Placental pericyte (primary cell): Measurements from ENCODE around the gene EPS8L3. TPM values are rescaled to one million over a fixed set of nuclear protein-coding genes. Genes with fewer than 3 reads are reported as not detected.

Experiments used
- total RNA-seq: library from RNA; depleted of rRNA; stranded (reverse); fragments of >200 nt; gene quantifications from 2 replicates; pipeline ENCODE4 v1.2.3, GENCODE V29; 2012

The EPS8L3 gene, protein sequence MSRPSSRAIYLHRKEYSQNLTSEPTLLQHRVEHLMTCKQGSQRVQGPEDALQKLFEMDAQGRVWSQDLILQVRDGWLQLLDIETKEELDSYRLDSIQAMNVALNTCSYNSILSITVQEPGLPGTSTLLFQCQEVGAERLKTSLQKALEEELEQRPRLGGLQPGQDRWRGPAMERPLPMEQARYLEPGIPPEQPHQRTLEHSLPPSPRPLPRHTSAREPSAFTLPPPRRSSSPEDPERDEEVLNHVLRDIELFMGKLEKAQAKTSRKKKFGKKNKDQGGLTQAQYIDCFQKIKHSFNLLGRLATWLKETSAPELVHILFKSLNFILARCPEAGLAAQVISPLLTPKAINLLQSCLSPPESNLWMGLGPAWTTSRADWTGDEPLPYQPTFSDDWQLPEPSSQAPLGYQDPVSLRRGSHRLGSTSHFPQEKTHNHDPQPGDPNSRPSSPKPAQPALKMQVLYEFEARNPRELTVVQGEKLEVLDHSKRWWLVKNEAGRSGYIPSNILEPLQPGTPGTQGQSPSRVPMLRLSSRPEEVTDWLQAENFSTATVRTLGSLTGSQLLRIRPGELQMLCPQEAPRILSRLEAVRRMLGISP
- total RNA-seq: not detected in 2 replicates

DNA sequence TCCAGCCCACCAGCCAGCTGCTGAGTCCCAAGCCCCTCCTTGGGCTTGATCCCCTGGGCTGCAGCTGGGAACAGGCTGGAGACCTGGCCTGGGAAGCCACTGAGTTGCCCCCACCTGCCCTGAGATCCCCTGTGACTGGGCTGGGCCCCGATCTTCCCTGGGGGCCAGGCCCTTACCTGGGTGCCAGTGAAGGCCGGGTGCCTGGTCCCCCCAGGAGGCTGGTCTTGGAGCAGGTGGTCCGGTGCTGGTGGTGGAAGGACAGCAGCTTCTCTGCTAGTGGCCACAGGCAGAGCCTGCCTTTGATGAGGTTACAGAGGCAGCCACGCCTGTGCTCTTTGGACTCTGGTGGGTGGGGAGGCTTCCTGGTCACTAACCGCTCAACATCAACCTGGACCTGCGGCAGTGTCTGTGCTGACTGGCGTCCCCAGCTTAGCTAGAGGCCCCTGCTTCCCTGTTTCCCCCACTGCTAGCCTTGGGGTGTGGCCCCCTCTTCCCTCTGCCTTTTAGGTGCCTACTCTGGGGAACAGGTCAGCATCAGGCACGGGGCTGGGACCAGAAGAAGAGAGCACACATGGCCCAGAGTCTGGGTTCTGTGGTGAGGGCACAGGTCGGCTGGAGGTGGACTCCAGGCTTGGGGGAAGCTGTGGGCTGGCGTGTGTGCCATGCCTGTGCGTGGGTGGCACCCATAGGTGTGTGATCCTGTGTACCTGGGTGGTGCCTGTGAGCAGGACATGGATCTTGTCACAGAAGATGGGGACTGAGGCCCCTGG lies at the start of gene EPS8L3:
TSS of gene EPS8L3 (minus strand) at position 278 of the 770 bp plus-strand sequence. CDS start 2,174 bp downstream, outside the sequence.

DNA sequence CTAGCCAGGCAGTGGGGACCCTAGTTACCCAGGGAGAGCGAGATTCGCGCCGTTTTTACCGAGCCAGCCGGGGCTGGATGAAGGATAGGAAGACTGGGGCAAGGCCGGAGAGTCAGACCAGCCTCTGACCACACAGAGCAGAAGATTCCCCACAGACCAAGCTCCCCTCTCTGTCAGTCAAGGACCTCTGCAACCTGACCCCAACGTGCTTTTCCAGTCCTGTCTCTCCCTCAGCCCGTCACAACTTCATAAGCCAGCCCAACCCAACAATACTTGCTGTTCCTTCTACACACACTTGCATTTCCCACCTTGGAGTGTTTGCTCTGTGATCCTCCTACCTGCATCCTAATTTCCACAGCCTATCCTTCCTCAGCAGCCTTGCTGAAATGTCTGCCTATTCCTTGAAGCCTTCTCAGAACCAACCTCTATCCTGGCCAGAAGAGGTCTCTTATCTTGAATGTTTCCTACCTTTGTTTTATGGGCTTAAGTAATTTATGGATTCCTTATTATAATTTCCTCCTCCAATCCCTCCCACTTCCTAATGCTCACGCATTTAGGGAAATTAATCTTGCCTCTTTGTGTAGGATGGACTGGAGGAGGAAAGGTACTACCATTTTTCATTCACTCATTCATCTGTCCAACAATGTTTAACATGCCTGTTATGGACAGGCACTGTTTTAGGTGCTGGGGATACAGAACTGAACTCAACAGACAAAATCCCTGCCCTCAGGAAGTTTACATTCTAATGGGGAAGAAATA lies 22.9 kb downstream of the EPS8L3 start, which contains the start of gene GSTM3:
TSS of gene GSTM3 (minus strand) at position 424 of the 759 bp plus-strand sequence. CDS start 751 bp downstream, outside the sequence.

DNA sequence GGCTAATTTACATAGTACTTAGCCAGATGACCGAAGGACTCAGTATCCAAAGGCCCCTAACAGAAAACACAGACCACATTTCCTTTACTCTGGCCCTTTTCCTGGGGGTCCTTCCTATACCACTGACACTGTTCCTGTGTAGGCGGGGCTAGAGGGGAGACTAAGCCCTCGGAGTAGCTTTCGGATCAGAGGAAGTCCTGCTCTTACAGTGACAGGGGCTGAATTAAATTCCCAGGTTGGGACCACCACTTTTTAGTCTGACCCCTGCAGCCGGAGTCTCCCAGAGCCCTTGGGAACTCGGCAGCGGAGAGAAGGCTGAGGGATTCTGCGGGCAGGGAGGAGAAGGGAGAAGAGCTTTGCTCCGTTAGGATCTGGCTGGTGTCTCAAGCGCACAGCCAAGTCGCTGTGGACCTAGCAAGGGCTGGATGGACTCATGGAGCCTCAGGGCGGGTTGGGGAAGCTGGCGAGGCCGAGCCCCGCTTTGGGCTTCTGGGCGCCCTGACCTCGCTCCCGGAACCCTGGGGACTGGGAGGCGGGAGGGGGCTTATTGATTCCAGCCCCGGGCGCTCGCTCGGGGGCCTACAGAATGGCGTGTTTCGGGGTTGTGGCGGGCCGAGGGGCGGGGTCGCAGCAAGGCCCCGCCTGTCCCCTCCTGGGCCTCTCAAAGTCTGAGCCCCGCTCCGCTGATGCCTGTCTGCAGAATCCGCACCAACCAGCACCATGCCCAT lies 52.0 kb downstream of the EPS8L3 start, which contains the start of gene GSTM5:
TSS of gene GSTM5 (plus strand) at position 659 of the 728 bp plus-strand sequence. CDS start at position 721, 62 bp downstream.

Other genes starting within 250 kb of the EPS8L3 start
- gene GPR61, start 224.1 kb downstream of the EPS8L3 start, total RNA-seq: 0.57 TPM in 1 of 2 replicates, not detected in the other
- 11.6 and 19.9 TPM in 2 replicates for gene GNAI3, start 215.3 kb downstream of the EPS8L3 start, total RNA-seq
- gene GNAT2, start 144.3 kb downstream of the EPS8L3 start, total RNA-seq: 0.44 TPM in 1 of 2 replicates, not detected in the other
- gene AMPD2, start 144.1 kb downstream of the EPS8L3 start, total RNA-seq: 92.6 and 124 TPM in 2 replicates
- 13.6 and 14.4 TPM in 2 replicates for gene GSTM4, start 107.8 kb downstream of the EPS8L3 start, total RNA-seq
- gene GSTM2, start 95.9 kb downstream of the EPS8L3 start, total RNA-seq: 7.6 and 16.0 TPM in 2 replicates
- not detected in 2 replicates for gene GSTM1, start 76.1 kb downstream of the EPS8L3 start, total RNA-seq
- gene GSTM5, start 51.7 kb downstream of the EPS8L3 start, total RNA-seq: 0.22 and 0.43 TPM in 2 replicates
- 21.8 and 126 TPM in 2 replicates for gene GSTM3, start 22.9 kb downstream of the EPS8L3 start, total RNA-seq
- 28.8 and 148 TPM in 2 replicates for gene CSF1, start 146.9 kb upstream of the EPS8L3 start, total RNA-seq
- gene AHCYL1, start 220.8 kb upstream of the EPS8L3 start, total RNA-seq: 67.3 and 70.9 TPM in 2 replicates